ENCODE results near the gene ERCC6L. TPM values are rescaled to one million over a fixed set of nuclear protein-coding genes. Genes with fewer than 3 reads are reported as not detected.

Gene ERCC6L, protein sequence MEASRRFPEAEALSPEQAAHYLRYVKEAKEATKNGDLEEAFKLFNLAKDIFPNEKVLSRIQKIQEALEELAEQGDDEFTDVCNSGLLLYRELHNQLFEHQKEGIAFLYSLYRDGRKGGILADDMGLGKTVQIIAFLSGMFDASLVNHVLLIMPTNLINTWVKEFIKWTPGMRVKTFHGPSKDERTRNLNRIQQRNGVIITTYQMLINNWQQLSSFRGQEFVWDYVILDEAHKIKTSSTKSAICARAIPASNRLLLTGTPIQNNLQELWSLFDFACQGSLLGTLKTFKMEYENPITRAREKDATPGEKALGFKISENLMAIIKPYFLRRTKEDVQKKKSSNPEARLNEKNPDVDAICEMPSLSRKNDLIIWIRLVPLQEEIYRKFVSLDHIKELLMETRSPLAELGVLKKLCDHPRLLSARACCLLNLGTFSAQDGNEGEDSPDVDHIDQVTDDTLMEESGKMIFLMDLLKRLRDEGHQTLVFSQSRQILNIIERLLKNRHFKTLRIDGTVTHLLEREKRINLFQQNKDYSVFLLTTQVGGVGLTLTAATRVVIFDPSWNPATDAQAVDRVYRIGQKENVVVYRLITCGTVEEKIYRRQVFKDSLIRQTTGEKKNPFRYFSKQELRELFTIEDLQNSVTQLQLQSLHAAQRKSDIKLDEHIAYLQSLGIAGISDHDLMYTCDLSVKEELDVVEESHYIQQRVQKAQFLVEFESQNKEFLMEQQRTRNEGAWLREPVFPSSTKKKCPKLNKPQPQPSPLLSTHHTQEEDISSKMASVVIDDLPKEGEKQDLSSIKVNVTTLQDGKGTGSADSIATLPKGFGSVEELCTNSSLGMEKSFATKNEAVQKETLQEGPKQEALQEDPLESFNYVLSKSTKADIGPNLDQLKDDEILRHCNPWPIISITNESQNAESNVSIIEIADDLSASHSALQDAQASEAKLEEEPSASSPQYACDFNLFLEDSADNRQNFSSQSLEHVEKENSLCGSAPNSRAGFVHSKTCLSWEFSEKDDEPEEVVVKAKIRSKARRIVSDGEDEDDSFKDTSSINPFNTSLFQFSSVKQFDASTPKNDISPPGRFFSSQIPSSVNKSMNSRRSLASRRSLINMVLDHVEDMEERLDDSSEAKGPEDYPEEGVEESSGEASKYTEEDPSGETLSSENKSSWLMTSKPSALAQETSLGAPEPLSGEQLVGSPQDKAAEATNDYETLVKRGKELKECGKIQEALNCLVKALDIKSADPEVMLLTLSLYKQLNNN
- total RNA-seq = not detected

DNA sequence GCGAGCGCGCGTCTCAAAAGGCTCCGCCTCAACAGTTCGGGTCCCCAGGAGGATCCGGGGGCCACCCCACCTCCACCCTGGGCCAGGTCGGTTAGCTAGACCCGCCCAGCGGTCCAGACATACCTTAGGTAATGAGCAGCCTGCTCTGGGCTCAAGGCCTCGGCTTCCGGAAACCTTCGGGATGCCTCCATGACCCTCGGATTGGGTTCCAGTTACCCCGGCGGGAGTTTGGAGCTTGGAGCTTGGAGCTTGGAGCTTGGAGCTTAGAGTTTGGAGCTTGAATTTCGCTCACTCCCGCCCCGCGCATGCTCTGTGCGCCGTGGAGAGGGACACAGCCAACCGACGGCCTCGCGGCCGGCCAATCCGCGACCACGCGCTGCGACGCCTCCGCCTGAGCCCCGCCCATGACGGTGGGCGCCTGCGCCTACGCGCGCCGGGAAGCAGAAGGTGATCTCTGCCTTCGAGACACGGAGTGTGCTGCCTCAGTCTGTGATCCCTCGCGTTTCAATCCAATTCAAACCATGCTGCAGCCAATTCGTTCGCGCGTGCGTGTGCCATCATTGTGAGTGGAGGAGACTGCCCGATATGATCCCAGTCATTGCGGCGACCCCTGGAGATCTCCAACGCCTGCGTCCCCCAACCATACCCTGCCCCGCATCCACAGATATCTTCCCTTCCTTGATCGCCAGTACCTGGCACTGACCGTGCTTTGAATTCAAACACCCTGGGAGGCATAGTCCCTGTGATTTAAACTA, at the start of gene ERCC6L:
ERCC6L (minus strand) TSS at position 307 of the 755 bp plus-strand sequence; CDS start at position 191, 116 bp downstream.
- H3K36me3 ChIP-seq (replicated peaks in 1 of 2; ENCODE audit: insufficient read depth in 1 of 2, low read depth in 2 of 2) = no peaks in the 10 kb centered on the region
- TF ChIP-seq POLR2A (IDR thresholded peaks at IDR 0.05) = peak; percentile 31 to 72 (median 64)
- TF ChIP-seq, protein P1, sequence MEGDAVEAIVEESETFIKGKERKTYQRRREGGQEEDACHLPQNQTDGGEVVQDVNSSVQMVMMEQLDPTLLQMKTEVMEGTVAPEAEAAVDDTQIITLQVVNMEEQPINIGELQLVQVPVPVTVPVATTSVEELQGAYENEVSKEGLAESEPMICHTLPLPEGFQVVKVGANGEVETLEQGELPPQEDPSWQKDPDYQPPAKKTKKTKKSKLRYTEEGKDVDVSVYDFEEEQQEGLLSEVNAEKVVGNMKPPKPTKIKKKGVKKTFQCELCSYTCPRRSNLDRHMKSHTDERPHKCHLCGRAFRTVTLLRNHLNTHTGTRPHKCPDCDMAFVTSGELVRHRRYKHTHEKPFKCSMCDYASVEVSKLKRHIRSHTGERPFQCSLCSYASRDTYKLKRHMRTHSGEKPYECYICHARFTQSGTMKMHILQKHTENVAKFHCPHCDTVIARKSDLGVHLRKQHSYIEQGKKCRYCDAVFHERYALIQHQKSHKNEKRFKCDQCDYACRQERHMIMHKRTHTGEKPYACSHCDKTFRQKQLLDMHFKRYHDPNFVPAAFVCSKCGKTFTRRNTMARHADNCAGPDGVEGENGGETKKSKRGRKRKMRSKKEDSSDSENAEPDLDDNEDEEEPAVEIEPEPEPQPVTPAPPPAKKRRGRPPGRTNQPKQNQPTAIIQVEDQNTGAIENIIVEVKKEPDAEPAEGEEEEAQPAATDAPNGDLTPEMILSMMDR (IDR thresholded peaks at IDR 0.05) = no peak
- intact Hi-C loops (cut with DNase I) = no loop called here
- peaks cover 4% of the 10 kb centered on the region for H3K4me1 ChIP-seq
- WGBS, 2 donors = 3% methylated on average over 18 of the region's 59 CpGs; no CpG with 5 or more reads in 1 of the 2 donors
- peak; percentile 100 for ATAC-seq
- H3K9me3 ChIP-seq = no peaks in the 10 kb centered on the region
- H3K4me3 ChIP-seq = no peak within 1 kb of the TSS
- H3K27ac ChIP-seq = peak within 1 kb of the TSS; percentile 39 to 65 (median 54)
- peak; percentile 87 to 92 (median 90) for DNase-seq
- no peaks in the 10 kb centered on the region for H3K27me3 ChIP-seq

- Histone ChIP-seq H3K4me1 (no peaks in the 10 kb centered on the region), H3K4me3 (no peak overlapping the region), H3K27me3 (no peaks in the 10 kb centered on the region), H3K36me3 (replicated peaks in 1 of 2; ENCODE audit: insufficient read depth in 1 of 2, low read depth in 2 of 2) (no peaks in the 10 kb centered on the region), H3K9me3 (no peaks in the 10 kb centered on the region), H3K27ac (no peak overlapping the region)
- ATAC-seq = no peak
- intact Hi-C loops (cut with DNase I) = no loop called here
- TF ChIP-seq POLR2A (IDR thresholded peaks at IDR 0.05) = no peak
- TF ChIP-seq, protein P1 (IDR thresholded peaks at IDR 0.05) = no peak
- 93 to 100% methylated on average over 1 of the region's 1 CpG for WGBS, 2 donors
- no peak for DNase-seq
These were observed 43.5 kb upstream of the ERCC6L start for GRCh38 chrX:72282302-72282701.

- Histone ChIP-seq H3K4me3 (no peak overlapping the region), H3K27ac (no peak overlapping the region), H3K4me1 (peaks cover 7% of the 10 kb centered on the region), H3K27me3 (no peaks in the 10 kb centered on the region), H3K9me3 (no peaks in the 10 kb centered on the region), H3K36me3 (replicated peaks in 1 of 2; ENCODE audit: insufficient read depth in 1 of 2, low read depth in 2 of 2) (no peaks in the 10 kb centered on the region)
- DNase-seq = no peak
- ATAC-seq = no peak
- 51 to 63% methylated on average over 4 to 5 of the region's 5 CpGs for WGBS, 2 donors
- no peak for TF ChIP-seq POLR2A (IDR thresholded peaks at IDR 0.05)
- TF ChIP-seq, protein P1 (IDR thresholded peaks at IDR 0.05) = no peak
- intact Hi-C loops (cut with DNase I) = no loop called here
These were observed 41.6 kb upstream of the ERCC6L start for GRCh38 chrX:72280321-72280845.

DNA sequence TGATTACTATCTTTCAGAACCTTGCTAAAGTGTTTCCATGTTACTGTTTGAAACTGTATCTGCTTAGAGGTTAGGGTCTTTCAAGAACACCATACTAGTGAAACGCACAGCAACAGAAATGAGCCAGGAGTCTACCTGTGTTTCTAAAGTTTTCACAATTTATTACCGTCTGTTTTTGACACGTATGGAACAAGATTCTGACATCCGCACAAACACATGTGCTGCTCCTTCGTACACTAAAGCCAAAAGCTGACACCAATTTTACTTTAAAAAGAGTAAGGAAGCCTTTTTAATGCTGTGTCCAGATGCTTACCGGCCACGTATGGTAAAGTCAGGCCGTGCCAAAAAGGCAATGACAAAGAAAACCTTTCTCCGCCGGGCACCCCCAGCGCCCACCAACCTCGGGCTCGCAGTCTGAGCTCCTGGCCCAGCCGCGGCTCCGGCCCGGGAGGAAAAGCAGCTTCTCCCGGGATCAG, 37.7 kb upstream of the ERCC6L start:
- Histone ChIP-seq H3K36me3 (replicated peaks in 1 of 2; ENCODE audit: insufficient read depth in 1 of 2, low read depth in 2 of 2) (peaks cover 0 to 10% of the 10 kb centered on the region in 2 donors), H3K4me3 (peak overlapping the region; percentile 50 to 74), H3K9me3 (no peaks in the 10 kb centered on the region), H3K27me3 (no peaks in the 10 kb centered on the region), H3K27ac (peak overlapping the region; percentile 68 to 81 (median 74)), H3K4me1 (peaks cover 17% of the 10 kb centered on the region)
- ATAC-seq = no peak
- intact Hi-C loops (cut with DNase I) = no loop called here
- no peak for DNase-seq
- WGBS, 2 donors = 0% methylated on average over 7 to 8 of the region's 18 CpGs
- TF ChIP-seq POLR2A (IDR thresholded peaks at IDR 0.05) = no peak
- TF ChIP-seq, protein P1 (IDR thresholded peaks at IDR 0.05) = no peak
